ENCODE measurements around the gene SVIL. TPM values are rescaled to one million over a fixed set of nuclear protein-coding genes. Genes with fewer than 3 reads are reported as not detected.

Gene SVIL
- total and polyA plus RNA-seq, 10 donors = 1.4 to 65.3 (median 20.4) TPM

- H3K4me3 ChIP-seq = no peak overlapping the region
- intact Hi-C loops (cut with DNase I; ENCODE audit: low total_unique reads) = no loop called here
- H3K27ac ChIP-seq = no peak overlapping the region
Measured at GRCh38 chr10:29559996-29560395, 74.8 kb downstream of the SVIL start.

GRCh38 chr10:29557665-29558064 lies 77.1 kb downstream of the SVIL start:
- Histone ChIP-seq H3K36me3 (peaks cover 0 to 34% (median 0%) of the 10 kb centered on the region in 6 donors), H3K9me3 (no peaks in the 10 kb centered on the region), H3K4me1 (peaks cover 0 to 6% (median 0%) of the 10 kb centered on the region in 6 donors), H3K4me3 (no peak overlapping the region), H3K27ac (no peak overlapping the region), H3K27me3 (replicated peaks in 1 of 7) (no peaks in the 10 kb centered on the region)
- TF ChIP-seq POLR2AphosphoS5 (IDR thresholded peaks at IDR 0.05) = no peak
- TF ChIP-seq, protein P1, sequence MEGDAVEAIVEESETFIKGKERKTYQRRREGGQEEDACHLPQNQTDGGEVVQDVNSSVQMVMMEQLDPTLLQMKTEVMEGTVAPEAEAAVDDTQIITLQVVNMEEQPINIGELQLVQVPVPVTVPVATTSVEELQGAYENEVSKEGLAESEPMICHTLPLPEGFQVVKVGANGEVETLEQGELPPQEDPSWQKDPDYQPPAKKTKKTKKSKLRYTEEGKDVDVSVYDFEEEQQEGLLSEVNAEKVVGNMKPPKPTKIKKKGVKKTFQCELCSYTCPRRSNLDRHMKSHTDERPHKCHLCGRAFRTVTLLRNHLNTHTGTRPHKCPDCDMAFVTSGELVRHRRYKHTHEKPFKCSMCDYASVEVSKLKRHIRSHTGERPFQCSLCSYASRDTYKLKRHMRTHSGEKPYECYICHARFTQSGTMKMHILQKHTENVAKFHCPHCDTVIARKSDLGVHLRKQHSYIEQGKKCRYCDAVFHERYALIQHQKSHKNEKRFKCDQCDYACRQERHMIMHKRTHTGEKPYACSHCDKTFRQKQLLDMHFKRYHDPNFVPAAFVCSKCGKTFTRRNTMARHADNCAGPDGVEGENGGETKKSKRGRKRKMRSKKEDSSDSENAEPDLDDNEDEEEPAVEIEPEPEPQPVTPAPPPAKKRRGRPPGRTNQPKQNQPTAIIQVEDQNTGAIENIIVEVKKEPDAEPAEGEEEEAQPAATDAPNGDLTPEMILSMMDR (IDR thresholded peaks at IDR 0.05 in 8 of 11, conservative IDR thresholded peaks at IDR 0.05 in 3 of 11) = no peak
- no peak for TF ChIP-seq POLR2A (IDR thresholded peaks at IDR 0.05)
- intact Hi-C loops (cut with DNase I; ENCODE audit: low total_unique reads) = no loop called here
- 77 to 92% (median 86%) methylated on average over 3 of the region's 3 CpGs for WGBS, 5 donors
- DNase-seq = no peak

More at GRCh38 chr10:29559996-29560395, 74.8 kb downstream of the SVIL start:
- Histone ChIP-seq H3K36me3 (peaks cover 0 to 13% (median 0%) of the 10 kb centered on the region in 6 donors), H3K27me3 (replicated peaks in 1 of 7) (no peaks in the 10 kb centered on the region), H3K9me3 (no peaks in the 10 kb centered on the region), H3K4me1 (peaks cover 0 to 10% (median 0%) of the 10 kb centered on the region in 6 donors)
- DNase-seq = no peak
- WGBS, 5 donors = 74 to 87% (median 82%) methylated on average over 4 of the region's 4 CpGs
- TF ChIP-seq POLR2AphosphoS5 (IDR thresholded peaks at IDR 0.05) = no peak
- TF ChIP-seq POLR2A (IDR thresholded peaks at IDR 0.05) = no peak

DNA sequence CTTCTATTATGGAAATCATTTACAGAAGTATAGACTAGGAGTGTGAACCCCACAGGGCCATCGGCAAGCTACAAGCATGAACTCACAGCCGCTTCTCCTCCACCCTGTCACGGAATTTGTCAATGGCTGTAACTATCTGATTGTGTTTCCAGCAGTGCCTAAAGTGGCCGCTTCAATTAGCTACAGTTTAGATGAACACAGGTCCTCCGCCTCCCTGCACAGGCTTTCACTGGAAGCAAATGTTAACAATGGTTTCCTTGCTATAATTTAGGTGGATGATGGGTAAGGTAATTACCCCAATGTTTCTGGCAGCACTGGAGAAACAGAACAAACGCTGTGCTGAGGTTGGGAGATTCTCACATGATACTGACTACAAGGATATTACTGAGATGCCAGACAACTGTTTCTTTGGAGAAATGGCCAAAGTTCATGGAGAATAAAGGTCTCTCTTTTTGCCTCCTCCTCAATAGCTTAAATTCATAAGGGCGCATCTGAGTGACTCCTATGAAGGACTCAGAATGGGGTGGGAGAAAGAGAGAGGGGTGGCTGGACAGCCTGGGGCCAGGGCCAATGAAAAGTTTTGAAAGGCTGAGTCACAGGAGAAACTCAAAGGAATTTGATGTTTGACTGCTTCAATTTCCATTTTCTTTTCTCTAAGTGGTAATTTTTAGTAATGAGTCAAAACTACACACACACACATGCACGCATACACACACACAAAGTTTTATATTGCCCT lies 78.9 kb downstream of the SVIL start:
- 79 to 91% (median 81%) methylated on average over 8 of the region's 8 CpGs for WGBS, 5 donors
- TF ChIP-seq, protein P1 (IDR thresholded peaks at IDR 0.05 in 8 of 11, conservative IDR thresholded peaks at IDR 0.05 in 3 of 11) = no peak
- TF ChIP-seq POLR2AphosphoS5 (IDR thresholded peaks at IDR 0.05) (no peak), POLR2A (IDR thresholded peaks at IDR 0.05) (no peak)
- no peaks in the 10 kb centered on the region for H3K27me3 ChIP-seq (replicated peaks in 1 of 7)
- H3K27ac ChIP-seq = peak overlapping the region in 1 of 8 donors; percentile 47
- intact Hi-C loops (cut with DNase I; ENCODE audit: low total_unique reads) = no loop called here
- no peak for DNase-seq
- H3K4me1 ChIP-seq = peaks cover 0 to 6% (median 0%) of the 10 kb centered on the region in 6 donors
- peaks cover 0 to 39% (median 0%) of the 10 kb centered on the region in 6 donors for H3K36me3 ChIP-seq
- no peak overlapping the region for H3K4me3 ChIP-seq
- no peaks in the 10 kb centered on the region for H3K9me3 ChIP-seq

DNA sequence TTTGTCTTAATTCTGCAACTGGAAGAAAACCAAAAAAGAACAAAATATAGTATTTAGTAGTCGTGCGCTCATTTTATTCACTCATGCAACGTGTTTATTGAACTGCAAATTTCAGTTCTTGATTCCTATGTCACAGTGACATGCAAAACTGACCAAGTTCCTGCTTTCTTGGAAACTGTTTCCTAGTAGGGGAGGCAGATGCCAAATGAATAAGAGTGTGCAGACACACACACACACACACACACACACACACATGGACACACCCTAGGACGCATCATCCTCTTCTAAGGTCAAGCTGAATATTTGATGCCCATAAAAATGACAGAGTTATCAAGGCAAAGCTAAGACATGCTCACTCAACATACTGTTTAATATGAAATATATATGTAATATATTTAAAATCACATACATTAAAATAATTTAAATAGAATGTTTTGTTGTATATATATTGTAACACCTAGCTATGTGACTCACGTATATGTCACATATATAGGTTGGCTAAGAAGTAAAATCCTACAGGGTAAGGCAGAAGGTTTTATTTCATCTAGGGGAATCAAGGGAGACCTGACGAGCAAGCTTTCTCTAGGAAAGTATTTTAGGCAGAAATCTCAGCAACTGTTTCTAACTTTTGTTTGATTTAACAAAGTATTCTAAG lies 79.6 kb downstream of the SVIL start:
- intact Hi-C loops (cut with DNase I; ENCODE audit: low total_unique reads) = no loop called here
- WGBS, 5 donors = 64 to 76% (median 67%) methylated on average over 6 of the region's 6 CpGs
- TF ChIP-seq, protein P1 (IDR thresholded peaks at IDR 0.05 in 8 of 11, conservative IDR thresholded peaks at IDR 0.05 in 3 of 11) = no peak
- TF ChIP-seq POLR2AphosphoS5 (IDR thresholded peaks at IDR 0.05) (no peak), POLR2A (IDR thresholded peaks at IDR 0.05) (no peak)
- peaks cover 0 to 6% (median 0%) of the 10 kb centered on the region in 6 donors for H3K4me1 ChIP-seq
- H3K27ac ChIP-seq = peak overlapping the region in 3 of 8 donors; percentile 37 to 47 (median 46)
- no peak for DNase-seq
- no peak overlapping the region for H3K4me3 ChIP-seq
- peaks cover 0 to 46% (median 3%) of the 10 kb centered on the region in 6 donors for H3K36me3 ChIP-seq
- no peaks in the 10 kb centered on the region for H3K27me3 ChIP-seq (replicated peaks in 1 of 7)
- no peaks in the 10 kb centered on the region for H3K9me3 ChIP-seq

Data from spleen (tissue), 11 donors.